GM12878 (cell line): Measurements from ENCODE around the gene MRPS5. TPM values are rescaled to one million over a fixed set of nuclear protein-coding genes. Genes with fewer than 3 reads are reported as not detected.

ENCODE experiments used
- ASH2L ChIP-seq: fragments of 300-600, 200-600 bp; sonication (generic); IDR thresholded peaks from 2 replicates; pipeline ENCODE4 v1.6.1; 2017; ENCODE audit warnings: low read depth, mild to moderate bottlenecking, borderline replicate concordance
- BACH1 ChIP-seq: fragments of 450-650 bp; IDR thresholded peaks from 2 replicates; pipeline ENCODE4 v1.6.1; 2017; ENCODE audit warnings: mild to moderate bottlenecking, borderline replicate concordance
- BHLHE40 ChIP-seq, 2 experiments: fragments of 450-650 bp in 1 of 2; IDR thresholded peaks; 2 replicates each; pipeline ENCODE4 v1.6.1; 2011 to 2017; ENCODE audit warnings: low read depth in 2 of 2, borderline replicate concordance in 1 of 2, improper control_type of control experiment in 1 of 2, low read length in 1 of 2, mild to moderate bottlenecking in 1 of 2
- CBFB ChIP-seq: IDR thresholded peaks from 2 replicates; pipeline ENCODE4 v1.6.1; 2016; ENCODE audit warnings: antibody characterized with exemption, low read depth
- CBX5 ChIP-seq: sonication (generic); IDR thresholded peaks from 2 replicates; pipeline ENCODE4 v1.6.1; 2016; ENCODE audit warnings: low read depth, moderate library complexity, mild to moderate bottlenecking, inconsistent platforms
- CHD2 ChIP-seq: IDR thresholded peaks from 2 replicates; pipeline ENCODE4 v1.6.1; 2011; ENCODE audit warnings: low read depth, low read length, improper control_type of control experiment, borderline replicate concordance
- CTCF ChIP-seq, 3 experiments: IDR thresholded peaks in 2 of 3; conservative IDR thresholded peaks in 1 of 3; 2 replicates each; pipeline ENCODE4 v1.5.1; 2011; ENCODE audit warnings: low read depth in 3 of 3, low read length in 3 of 3, mild to moderate bottlenecking in 3 of 3, control low read depth in 2 of 3, moderate library complexity in 2 of 3, inconsistent platforms in 1 of 3, mixed read lengths in 1 of 3; ENCODE audit not compliant: control insufficient read depth in 2 of 3, insufficient read depth in 1 of 3; ENCODE audit errors: extremely low read depth in 1 of 3
- DPF2 ChIP-seq: fragments of 450-650 bp; IDR thresholded peaks from 2 replicates; pipeline ENCODE4 v1.6.1; 2017; ENCODE audit warnings: mild to moderate bottlenecking
- HCFC1 ChIP-seq: fragments of 150-350 bp; IDR thresholded peaks from 2 replicates; pipeline ENCODE4 v1.6.1; 2014; ENCODE audit warnings: low read length
- KLF5 ChIP-seq: fragments of 450-650 bp; IDR thresholded peaks from 2 replicates; pipeline ENCODE4 v1.6.1; 2014; ENCODE audit warnings: mild to moderate bottlenecking; ENCODE audit not compliant: partially characterized antibody
- MYB ChIP-seq: fragments of 150-350 bp; IDR thresholded peaks from 2 replicates; pipeline ENCODE4 v1.6.1; 2014; ENCODE audit warnings: mild to moderate bottlenecking, low read depth, low read length, borderline replicate concordance
- NFYB ChIP-seq: IDR thresholded peaks from 2 replicates; pipeline ENCODE4 v1.6.1; 2011; ENCODE audit warnings: low read depth, mild to moderate bottlenecking, low read length, improper control_type of control experiment, moderate library complexity; ENCODE audit not compliant: insufficient read depth
- NR2C2 ChIP-seq: IDR thresholded peaks from 2 replicates; pipeline ENCODE4 v1.6.1; 2011; ENCODE audit warnings: borderline replicate concordance, low read depth; ENCODE audit not compliant: control insufficient read depth, insufficient read length
- RAD51 ChIP-seq: fragments of 450-650 bp; IDR thresholded peaks from 2 replicates; pipeline ENCODE4 v1.6.1; 2016; ENCODE audit warnings: moderate library complexity, mild to moderate bottlenecking, inconsistent platforms
- RBBP5 ChIP-seq: fragments of 200-600 bp; sonication (generic); conservative IDR thresholded peaks from 2 replicates; pipeline ENCODE4 v1.6.1; 2016
- SIN3A ChIP-seq: IDR thresholded peaks from 2 replicates; pipeline ENCODE4 v1.6.1; 2012; ENCODE audit warnings: low read depth, low read length, improper control_type of control experiment
- SIX5 ChIP-seq: IDR thresholded peaks from 2 replicates; pipeline ENCODE4 v1.6.1; 2011; ENCODE audit warnings: mild to moderate bottlenecking, low read depth, low read length, moderate library complexity; ENCODE audit not compliant: severe bottlenecking
- SREBF2 ChIP-seq: IDR thresholded peaks from 2 replicates; pipeline ENCODE4 v1.6.1; 2012; ENCODE audit warnings: mild to moderate bottlenecking, low read length
- TAF1 ChIP-seq: IDR thresholded peaks from 2 replicates; pipeline ENCODE4 v1.6.1; 2011; ENCODE audit warnings: mild to moderate bottlenecking, low read depth, low read length, borderline replicate concordance
- ZBED1 ChIP-seq: IDR thresholded peaks from 2 replicates; pipeline ENCODE4 v1.6.1; 2016; ENCODE audit warnings: borderline replicate concordance
- ZNF207 ChIP-seq: fragments of 450-650 bp; IDR thresholded peaks from 2 replicates; pipeline ENCODE4 v1.6.1; 2014; ENCODE audit warnings: antibody characterized with exemption, mild to moderate bottlenecking, borderline replicate concordance
- ZNF592 ChIP-seq: fragments of 450-650 bp; IDR thresholded peaks from 2 replicates; pipeline ENCODE4 v1.6.1; 2017; ENCODE audit warnings: mild to moderate bottlenecking, moderate library complexity
- polyA plus RNA-seq, 11 experiments: library from polyadenylated mRNA; depleted of rRNA in 4 of 11; unstranded in 6 of 11; stranded (reverse) in 5 of 11; fragments of >200 nt; fragmentation: Nextera tagmentation in 4 of 11; fragmentation: Illumina TruSeq in 1 of 11; extraction: Ambion mirVana in 4 of 11; extraction: Trizol in 1 of 11; gene quantifications; 1 replicate in 1 of 11; 2 replicates in 10 of 11; pipeline versions ENCODE4 v1.2.1 to v1.2.3, GENCODE V29; 2011 to 2016; ENCODE audit warnings: inconsistent platforms in 2 of 11, missing spikeins in 2 of 11, low read depth in 1 of 11
- total RNA-seq, 4 experiments: library from RNA; depleted of rRNA in 3 of 4; stranded (reverse); fragments of >200 nt in 3 of 4; fragmentation: Illumina TruSeq in 1 of 4; extraction: Trizol in 1 of 4; gene quantifications; 2 replicates each; pipeline versions ENCODE4 v1.2.1 to v1.2.3, GENCODE V29; 2013 to 2021

MRPS5 gene
- total and polyA plus RNA-seq, 10 of the 15 experiments (the other 5 are each of a cell fraction or from before 2014, with no cell fraction given): 54.8 to 93.0 (median 76.3) TPM

- TF ChIP-seq TAF1 (peak; percentile 82), RAD51 (no peak), SIX5 (peak; percentile 20), SIN3A (peak; percentile 47; the same call in 1 of the 2 replicates), ZNF592 (peak; percentile 90), ASH2L (peak; percentile 81; the same call in 1 of the 2 replicates), NR2C2 (no peak), KLF5 (peak; percentile 60), RBBP5 (no peak), CBFB (peak; percentile 64; the same call in 1 of the 2 replicates), MYB (peak; percentile 98), BHLHE40 (IDR thresholded peaks at IDR 0.05; ENCODE audit: borderline replicate concordance in 1 of 2, low read depth in 2 of 2, low read length in 1 of 2) (peak in 1 of 2 experiments; percentile 82; a peak in 2 of 4 replicates), ZBED1 (no peak), SREBF2 (no peak), ZNF207 (peak; percentile 98), DPF2 (peak; percentile 91), CTCF (IDR thresholded peaks at IDR 0.05 in 2 of 3, conservative IDR thresholded peaks at IDR 0.05 in 1 of 3; ENCODE audit: control insufficient read depth in 2 of 3, extremely low read depth in 1 of 3, insufficient read depth in 1 of 3, low read depth in 3 of 3, low read length in 3 of 3) (0 out of 6 replicates have a peak, but pooled peaks of 2 of the 3 experiments have one; percentile 5 to 23), HCFC1 (peak; percentile 71; the same call in 1 of the 2 replicates), NFYB (no peak), CBX5 (peak; percentile 38; the same call in 1 of the 2 replicates), BACH1 (peak; percentile 82), CHD2 (0 out of 2 replicates have a peak, but pooled peaks have one; percentile 41)
Measured at GRCh38 chr2:95121407-95122196, at the start of gene MRPS5 (continued).
